HL-60 (cell line): ENCODE measurements around the gene SPAG8.

Experiments
- CTCF ChIP-seq: IDR thresholded peaks from one replicate; pipeline ENCODE4 v1.5.1; 2011; ENCODE audit warnings: low read length, control low read depth, inconsistent platforms; ENCODE audit not compliant: insufficient read depth
- GABPA ChIP-seq: IDR thresholded peaks from 2 replicates; pipeline ENCODE4 v1.6.1; 2012; ENCODE audit warnings: low read depth
- POLR2AphosphoS5 ChIP-seq: IDR thresholded peaks from 2 replicates; pipeline ENCODE4 v1.6.1; 2012; ENCODE audit warnings: low read depth
- REST ChIP-seq: IDR thresholded peaks from 2 replicates; pipeline ENCODE4 v1.6.1; 2012; ENCODE audit warnings: low read depth; ENCODE audit not compliant: insufficient replicate concordance

- TF ChIP-seq CTCF (no peak), POLR2AphosphoS5 (no peak), REST (no peak), GABPA (no peak)
Measured at GRCh38 chr9:35759795-35760194, 52.3 kb downstream of the SPAG8 start.
